HG03575 (cell line): Measurements from ENCODE around the gene GAREM2.

Experiments used
- ATAC-seq: cut with Tn5 transposase; IDR thresholded peaks from one replicate; pipeline ENCODE4 v1.9.1; 2021; ENCODE audit not compliant: unreplicated experiment, insufficient number of reproducible peaks, low FRiP score; ENCODE audit errors: extremely low read depth

Gene GAREM2

DNA sequence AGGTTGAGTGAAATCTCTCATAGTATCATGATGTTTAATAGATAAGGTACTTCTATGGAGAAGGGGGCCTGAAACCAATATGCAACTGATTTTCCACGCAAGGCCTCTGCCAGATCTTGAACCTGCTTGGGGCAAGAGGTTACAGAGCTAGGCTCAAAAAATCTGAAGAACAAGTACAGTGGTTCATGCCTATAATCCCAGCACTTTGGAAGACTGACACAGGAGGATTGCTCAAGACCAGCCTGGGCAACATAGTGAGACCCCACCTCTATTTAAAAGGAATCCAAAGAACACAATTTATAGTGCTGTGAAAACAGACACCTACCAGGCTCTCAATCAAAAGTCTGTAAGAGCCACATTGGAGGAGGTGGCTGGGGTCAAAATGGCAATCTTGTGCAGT, 42.9 kb downstream of the GAREM2 start:
- ATAC-seq: no peak

DNA sequence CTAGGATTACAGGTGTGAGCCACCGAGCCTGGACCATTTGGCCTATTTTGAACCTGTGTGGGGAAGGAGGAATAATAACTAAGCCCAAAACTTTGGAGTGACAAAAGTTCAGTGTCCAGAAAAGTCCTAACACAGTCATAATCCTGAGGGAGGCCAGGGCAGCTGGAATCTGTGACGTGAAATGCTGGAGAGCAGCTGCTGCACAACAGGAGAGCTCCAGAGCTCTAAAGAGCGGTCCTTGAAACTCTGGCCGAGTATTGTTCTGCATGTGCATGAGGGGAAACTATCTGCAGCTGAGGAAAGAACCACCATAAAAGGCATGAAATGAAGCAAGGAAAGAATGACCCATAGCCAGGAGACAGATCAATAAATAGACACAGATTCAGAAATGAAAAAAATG, 43.7 kb downstream of the GAREM2 start:
- ATAC-seq: no peak

DNA sequence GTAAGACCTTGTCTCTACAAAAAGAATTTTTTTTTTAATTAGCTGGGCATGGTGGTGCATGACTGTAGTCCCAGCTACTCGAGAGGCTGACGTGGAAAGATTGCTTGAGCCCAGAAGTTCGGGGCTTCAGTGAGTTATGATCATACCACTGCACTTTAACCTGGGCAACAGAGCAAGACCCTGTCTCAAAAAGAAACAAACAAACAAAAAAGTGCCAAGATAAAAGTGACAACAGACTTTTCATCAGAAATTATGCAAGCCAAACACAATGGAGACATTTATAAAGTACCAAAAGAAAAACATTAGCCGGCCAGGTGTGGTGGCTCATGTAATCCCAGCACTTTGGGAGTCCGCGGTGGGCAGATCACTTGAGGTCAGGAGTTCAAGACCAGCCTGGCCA, 44.8 kb downstream of the GAREM2 start:
- ATAC-seq: no peak

DNA sequence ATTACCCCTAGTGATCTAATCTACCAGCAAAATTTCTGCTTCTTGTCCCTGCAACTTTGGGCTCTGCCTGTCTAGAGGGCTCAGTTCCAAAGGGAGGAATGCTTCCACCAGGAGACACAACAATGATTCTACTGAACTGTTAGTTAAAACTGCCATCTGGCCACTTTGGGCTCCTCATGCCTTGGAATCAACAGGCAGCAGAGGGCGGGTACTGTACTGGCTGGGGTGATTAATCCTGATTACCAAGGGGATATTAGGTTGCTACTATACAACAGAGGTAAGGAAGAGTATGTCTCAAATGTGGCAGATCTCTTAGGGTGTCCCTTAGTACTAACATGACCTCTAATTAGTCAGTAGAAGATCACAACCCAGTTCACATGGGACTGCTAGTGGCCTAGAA, 50.1 kb downstream of the GAREM2 start:
- no peak for ATAC-seq

DNA sequence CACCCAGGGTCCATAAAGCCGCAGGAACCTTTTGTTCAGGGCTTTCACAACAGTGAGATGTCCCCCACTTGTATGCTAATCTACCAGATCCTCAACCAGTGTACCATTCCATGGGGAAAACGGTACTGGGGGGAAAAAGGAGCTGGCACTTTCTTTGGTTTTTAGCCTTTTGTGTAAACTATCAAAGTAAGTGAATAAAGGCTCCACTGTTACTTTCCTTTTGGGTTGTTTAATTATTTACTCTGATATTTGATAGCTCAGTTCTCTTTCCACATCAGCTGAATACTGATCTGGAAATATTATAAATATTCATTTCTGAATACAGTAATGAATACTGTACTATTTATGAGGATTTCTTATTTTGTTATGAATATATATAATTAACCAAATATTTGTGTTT, 51.2 kb downstream of the GAREM2 start:
- no peak for ATAC-seq

DNA sequence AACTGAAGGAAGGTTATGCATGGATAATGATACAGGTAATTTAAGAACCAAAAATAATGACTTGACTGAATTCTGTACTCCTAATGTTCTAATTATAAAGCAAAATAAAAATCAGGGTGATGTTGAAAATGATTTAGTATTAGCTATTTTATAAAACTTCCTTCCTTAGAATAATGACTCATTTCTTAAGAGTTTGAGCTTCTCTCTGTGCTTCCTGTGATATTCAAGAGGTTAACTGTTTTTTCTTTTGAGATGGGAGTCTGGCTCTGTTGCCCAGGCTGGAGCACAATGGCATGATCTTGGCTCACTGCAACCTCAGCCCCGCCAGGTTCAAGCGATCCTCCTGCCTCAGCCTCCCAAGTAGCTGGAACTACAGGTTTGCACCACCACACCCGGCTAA, 56.7 kb downstream of the GAREM2 start:
- ATAC-seq: no peak

DNA sequence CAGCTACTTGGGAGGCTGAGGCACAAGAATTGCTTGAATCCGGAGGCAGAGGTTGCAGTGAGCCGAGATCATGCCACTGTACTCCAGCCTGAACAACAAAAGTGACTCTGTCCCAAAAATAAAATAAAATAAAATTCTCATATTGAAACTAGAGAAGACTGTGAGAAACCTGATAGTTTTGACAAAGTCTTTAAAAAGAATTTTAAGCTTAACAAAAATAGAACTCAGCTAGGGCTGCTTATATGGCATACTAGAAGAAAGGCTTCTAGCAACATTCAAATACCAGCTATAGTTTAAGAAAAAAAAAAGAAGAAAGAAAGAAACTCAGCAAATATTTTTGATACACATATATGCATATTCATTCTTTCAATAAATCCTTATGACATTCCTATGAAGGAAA, 57.9 kb downstream of the GAREM2 start:
- ATAC-seq: no peak

DNA sequence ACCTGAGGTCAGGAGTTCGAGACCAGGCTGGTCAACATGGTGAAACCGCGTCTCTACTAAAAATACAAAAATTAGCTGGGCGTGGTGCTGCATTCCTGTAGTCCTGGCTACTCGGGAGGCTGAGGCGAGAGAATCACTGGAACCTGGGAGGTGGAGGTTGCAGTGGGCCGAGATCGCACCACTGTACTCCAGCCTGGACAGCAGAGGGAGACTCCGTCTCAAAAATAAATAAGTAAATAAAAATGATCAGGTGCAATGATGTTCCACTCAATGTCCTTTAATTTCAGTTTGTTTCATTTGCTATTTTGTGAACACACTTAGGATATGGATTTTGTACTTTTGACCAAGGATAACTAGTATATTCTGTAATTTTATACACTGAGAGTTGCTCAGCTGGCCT, 62.2 kb downstream of the GAREM2 start:
- ATAC-seq: no peak

DNA sequence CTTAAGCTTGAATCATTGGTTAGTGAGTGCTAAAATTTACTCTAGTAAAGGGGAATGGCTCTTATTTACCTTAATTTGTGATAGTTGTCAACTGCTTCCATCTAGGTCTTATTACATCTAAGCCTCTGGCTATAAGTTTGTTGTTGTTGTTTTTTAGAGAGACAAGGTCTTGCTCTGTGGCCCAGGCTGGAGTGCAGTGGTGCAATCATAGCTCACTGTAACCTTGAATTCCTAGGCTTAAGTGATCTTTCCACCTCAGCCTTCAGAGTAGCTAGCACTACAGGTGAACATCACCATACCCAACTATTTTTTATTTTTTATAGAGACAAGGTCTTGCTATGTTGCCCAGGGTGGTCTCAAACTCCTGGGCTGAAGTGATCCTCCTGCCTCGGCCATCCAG, 65.0 kb downstream of the GAREM2 start:
- ATAC-seq: no peak

DNA sequence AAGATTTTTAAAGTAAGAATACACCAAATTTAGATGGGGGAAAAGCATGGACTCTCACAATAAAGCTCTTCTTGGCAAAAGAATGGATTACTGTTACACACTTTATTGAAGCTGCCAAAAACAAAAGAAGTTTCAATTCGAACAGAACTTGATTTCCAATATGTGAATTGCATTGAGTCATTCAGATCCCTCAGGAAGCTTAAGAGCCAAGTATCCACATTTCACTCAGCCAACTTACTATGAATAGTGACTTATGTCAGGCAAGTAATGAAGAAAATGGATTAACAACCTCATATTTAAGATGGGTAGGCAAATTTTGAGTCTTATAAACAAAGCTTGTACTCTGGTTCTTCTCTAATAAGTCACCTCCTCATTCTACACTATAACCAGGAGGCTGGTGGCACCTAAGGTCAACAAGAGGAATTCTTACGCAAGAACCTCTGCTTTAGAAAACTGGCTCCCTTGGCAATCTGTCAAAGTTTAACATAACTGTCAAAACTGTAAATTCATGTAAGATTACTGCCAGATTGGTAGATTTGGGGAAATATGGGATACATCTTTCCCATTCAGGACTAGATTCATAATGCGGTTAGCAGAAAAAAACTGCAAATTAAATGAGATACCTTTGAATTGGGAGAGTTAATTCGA, 65.5 kb downstream of the GAREM2 start:
- no peak for ATAC-seq
